ENCODE measurements around the gene SPNS3.
A peak's percentile ranks its signal among the peaks of the same experiment; 100 is the strongest.

Gene SPNS3

DNA sequence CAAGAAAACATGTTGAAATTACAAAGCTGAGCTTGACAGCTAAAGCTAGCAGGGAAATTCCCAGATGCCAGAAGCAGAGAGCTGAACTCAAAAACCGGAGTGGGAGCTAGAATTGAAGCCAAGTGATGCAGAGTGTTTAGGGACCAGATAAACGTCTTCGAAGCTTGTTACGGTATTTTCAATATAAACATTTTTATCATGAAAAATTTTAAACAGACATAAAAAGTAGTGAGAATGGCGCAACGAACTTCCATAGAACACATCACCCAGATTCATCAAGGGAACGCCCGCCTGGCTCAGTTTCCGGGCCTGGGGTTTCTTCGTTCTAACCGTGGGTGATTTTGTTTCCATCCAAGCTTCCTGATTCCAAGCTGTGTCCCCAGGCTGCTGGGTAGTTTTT lies 83.0 kb downstream of the SPNS3 start:
- peak; percentile 56 for DNase-seq (ENCODE audit: low read depth)
- H3K4me3 ChIP-seq (replicated peaks; ENCODE audit: low read depth, low read length): no peak overlapping the region
- TF ChIP-seq, protein P1, sequence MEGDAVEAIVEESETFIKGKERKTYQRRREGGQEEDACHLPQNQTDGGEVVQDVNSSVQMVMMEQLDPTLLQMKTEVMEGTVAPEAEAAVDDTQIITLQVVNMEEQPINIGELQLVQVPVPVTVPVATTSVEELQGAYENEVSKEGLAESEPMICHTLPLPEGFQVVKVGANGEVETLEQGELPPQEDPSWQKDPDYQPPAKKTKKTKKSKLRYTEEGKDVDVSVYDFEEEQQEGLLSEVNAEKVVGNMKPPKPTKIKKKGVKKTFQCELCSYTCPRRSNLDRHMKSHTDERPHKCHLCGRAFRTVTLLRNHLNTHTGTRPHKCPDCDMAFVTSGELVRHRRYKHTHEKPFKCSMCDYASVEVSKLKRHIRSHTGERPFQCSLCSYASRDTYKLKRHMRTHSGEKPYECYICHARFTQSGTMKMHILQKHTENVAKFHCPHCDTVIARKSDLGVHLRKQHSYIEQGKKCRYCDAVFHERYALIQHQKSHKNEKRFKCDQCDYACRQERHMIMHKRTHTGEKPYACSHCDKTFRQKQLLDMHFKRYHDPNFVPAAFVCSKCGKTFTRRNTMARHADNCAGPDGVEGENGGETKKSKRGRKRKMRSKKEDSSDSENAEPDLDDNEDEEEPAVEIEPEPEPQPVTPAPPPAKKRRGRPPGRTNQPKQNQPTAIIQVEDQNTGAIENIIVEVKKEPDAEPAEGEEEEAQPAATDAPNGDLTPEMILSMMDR (IDR thresholded peaks at IDR 0.05; ENCODE audit: low read length, missing control alignments): no peak

DNA sequence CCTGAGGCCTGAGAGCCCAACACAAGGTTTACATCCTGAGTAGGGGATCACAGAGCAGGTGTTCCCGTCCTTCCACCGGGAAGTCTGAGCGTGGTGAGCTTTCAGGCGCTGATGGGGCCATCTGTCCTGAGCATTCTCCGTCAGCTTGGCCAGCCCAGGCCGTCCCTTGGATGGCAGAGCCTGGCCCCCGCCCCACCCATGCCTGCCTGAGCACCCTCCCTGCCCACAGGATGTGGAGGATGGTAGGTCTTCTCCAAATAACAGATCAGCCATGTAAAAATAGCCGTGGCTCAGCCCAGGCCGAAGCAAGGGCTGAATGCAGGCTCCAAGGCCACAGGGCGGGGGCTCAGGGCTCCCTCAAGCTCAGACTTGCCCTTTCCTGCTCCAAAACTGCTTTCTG lies 85.2 kb downstream of the SPNS3 start:
- TF ChIP-seq, protein P1 (IDR thresholded peaks at IDR 0.05; ENCODE audit: low read length, missing control alignments): no peak
- H3K4me3 ChIP-seq (replicated peaks; ENCODE audit: low read depth, low read length): no peak overlapping the region
- DNase-seq (ENCODE audit: low read depth): no peak

DNA sequence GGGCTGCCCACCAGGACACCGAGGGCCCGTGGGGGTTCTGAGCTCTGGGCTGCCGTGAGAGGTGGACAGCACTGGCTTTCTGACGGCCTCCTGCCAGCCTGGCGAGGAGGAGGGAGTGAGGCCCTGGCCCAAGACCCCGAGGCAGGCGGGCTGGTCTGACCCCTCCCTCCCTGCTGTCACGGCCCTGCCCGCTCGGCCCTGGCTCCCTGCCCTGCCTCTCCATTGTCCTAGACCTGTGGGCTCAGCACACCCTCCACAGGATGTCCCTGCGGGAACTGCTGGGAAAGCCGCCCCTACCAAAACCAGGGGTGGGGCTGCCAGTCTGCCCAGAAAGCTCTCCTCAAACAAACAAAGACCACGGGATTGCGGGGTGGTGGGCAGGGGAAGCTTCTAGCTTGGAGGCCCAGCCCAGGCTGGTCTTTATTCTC lies 85.6 kb downstream of the SPNS3 start:
- no peak overlapping the region for H3K4me3 ChIP-seq (replicated peaks; ENCODE audit: low read depth, low read length)
- TF ChIP-seq, protein P1 (IDR thresholded peaks at IDR 0.05; ENCODE audit: low read length, missing control alignments): no peak
- no peak for DNase-seq (ENCODE audit: low read depth)

DNA sequence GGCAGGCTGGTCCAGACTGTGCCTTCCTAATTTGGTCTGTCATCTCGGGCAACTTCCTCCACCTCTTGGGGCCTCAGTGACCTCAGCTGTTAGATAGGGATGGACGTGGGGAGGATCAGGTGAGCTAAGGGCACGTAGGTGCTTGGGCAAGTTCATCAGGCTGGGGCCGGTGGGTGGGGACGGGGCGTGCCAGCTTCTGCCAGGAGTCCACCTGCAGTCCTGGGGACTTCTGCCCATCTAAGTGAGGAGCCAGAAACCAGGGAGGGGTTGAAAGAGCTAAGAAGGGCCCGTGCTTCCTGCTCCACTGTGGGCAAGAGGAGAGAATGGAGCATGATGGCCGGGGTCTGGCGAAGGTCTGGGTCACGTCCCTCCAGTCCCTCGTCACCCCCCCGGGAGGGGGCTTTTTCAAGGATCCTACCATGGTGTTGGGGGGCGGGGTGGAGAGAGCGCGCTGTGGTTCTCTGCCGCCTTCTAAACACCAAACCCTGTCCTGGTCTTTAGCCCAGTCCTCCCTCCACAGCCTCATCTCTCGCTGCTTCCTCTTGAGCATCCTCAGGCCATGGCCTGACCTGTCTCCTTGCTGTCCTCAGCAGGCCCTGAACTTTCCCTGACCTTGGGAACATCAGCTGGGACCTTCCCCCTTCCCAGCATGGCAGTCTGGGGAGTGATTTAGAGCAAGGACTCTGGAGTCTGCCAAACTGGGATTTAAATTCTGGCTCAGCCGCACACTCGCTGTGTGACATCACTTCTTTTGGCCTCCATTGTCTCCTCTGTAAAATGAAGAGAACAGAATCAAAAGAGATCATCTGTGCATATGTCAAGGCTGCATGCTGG lies 86.5 kb downstream of the SPNS3 start:
- DNase-seq (ENCODE audit: low read depth): no peak
- H3K4me3 ChIP-seq (replicated peaks; ENCODE audit: low read depth, low read length): no peak overlapping the region
- TF ChIP-seq, protein P1 (IDR thresholded peaks at IDR 0.05; ENCODE audit: low read length, missing control alignments): no peak

DNA sequence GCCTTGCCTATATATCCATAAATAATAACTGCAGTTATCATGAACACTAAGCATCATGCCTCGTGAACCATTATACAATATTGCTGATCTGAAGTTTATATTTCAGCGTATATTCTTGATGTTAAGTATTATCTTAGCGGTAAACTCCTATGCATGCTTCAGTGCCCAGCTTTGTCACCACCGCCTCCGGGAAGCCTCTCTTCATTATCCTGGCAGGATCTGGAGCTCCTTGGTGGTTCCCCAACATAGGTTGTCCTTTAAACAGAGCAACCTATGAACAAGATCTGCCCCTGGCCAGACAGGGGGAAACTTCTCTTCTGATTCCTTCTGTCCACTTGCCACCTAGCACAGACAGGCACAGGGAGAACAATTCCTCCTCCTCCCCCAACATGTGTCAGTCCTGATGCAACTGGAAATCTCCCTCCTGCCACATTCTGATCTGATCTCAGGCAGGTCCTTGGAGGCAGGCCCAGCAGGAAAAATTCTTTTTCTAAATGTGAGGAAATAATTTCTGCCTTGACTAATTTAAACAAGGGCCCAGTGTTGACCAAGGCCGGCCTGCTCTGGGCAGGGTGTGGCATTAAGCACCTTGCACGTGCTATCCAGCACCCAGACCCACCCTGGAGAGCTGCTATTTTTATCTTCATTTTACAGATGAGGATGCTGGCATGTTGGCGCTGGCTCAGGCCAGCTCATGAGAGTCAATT lies 87.3 kb downstream of the SPNS3 start:
- no peak overlapping the region for H3K4me3 ChIP-seq (replicated peaks; ENCODE audit: low read depth, low read length)
- TF ChIP-seq, protein P1 (IDR thresholded peaks at IDR 0.05; ENCODE audit: low read length, missing control alignments): no peak
- peak; percentile 52 for DNase-seq (ENCODE audit: low read depth)

DNA sequence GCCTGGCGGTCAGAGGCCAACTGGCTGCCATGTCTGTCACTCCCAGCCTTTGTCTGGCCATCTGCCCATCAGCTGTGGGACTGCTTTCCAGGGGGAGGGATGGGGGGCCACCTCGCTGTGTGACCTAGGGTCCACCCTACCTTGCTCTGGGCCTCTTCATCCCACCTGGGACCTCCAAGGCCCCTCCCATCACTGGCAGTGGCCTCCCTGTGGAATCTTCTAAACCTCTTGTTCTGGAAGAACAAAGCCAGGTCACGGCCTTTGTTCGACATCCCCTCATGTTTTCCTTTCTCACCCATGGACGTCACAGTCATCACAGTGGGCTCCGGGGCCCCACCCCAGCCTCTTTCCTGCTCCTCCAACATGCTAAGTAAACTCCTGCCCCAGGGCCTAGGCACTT lies 88.9 kb downstream of the SPNS3 start:
- TF ChIP-seq, protein P1 (IDR thresholded peaks at IDR 0.05; ENCODE audit: low read length, missing control alignments): no peak
- DNase-seq (ENCODE audit: low read depth): no peak
- no peak overlapping the region for H3K4me3 ChIP-seq (replicated peaks; ENCODE audit: low read depth, low read length)

All from fibroblast of pulmonary artery (primary cell).